NCI-H446 treated with DMSO at 0.1 percent for 48 hours (cell line): ENCODE data around the gene C14orf93.

Experiments used
- DNase-seq: peaks from one replicate; lab custom pipeline; 2025; lab: John Stamatoyannopoulos, UW

Gene C14orf93

GRCh38 chr14:23045419-23046357 lies 35.7 kb upstream of the C14orf93 start:
- DNase-seq: no peak

DNA sequence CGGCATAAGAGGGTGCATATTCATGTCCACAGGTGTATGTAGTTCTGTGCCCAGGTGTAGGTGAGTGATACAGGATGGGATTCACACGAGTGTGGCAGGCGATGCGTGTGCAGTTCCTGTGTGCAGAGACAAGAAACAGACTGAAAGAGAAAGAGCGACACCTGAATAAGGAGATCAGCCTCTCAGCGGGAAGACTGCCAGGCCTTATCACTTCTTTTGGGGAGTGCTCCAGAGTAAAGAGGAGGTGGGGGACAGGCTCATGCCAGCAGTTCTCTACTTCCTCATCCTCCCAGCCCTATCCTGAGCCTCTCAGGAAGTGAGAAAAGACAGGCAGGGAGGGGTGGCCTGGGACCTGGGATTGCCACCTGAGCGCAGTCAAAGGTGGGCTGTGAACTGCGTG lies 34.9 kb upstream of the C14orf93 start:
- no peak for DNase-seq

GRCh38 chr14:23043754-23044153 lies 33.8 kb upstream of the C14orf93 start:
- DNase-seq: no peak

DNA sequence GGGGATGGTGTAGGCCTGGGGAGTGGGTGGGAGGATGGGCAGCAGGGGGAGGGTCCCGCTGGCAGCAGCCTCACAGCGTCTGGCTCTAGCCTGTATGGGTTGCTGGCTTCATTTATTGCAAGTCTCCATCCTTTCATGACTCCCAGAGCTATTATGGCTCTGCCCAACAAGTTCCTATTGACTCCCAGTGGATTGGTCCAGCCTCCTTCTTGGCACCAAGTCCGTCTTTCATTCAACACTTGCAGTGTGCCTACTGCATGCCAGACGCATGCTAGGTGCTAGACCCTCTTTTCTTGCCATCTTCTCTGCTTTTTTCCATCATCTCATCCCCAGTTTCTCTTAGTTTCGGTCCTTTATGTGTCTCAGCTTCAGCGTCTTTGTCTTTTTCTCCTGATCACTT lies 33.2 kb upstream of the C14orf93 start:
- DNase-seq: no peak

DNA sequence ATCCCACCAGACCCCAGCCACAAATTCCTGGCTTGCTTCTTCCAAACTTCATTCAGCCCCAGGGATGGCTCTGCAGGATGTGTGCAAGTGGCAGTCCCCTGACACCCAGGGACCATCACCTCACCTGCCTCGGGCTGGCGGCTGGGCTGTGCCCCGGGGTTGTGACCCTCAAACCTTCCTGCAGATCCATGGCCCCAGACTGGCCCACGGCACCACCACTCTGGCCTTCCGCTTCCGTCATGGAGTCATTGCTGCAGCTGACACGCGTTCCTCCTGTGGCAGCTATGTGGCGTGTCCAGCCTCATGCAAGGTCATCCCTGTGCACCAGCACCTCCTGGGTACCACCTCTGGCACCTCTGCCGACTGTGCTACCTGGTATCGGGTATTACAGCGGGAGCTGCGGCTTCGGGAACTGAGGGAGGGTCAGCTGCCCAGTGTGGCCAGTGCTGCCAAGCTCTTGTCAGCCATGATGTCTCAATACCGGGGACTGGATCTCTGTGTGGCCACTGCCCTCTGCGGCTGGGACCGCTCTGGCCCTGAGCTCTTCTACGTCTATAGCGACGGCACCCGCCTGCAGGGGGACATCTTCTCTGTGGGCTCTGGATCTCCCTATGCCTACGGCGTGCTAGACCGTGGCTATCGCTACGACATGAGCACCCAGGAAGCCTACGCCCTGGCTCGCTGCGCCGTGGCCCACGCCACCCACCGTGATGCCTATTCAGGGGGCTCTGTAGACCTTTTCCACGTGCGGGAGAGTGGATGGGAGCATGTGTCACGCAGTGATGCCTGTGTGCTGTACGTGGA lies 32.4 kb upstream of the C14orf93 start, which contains the start of gene PSMB11:
Gene PSMB11 (plus strand): TSS at position 51 of the 804 bp plus-strand sequence. CDS start 14 bp downstream, at position 65.
- DNase-seq: no peak

DNA sequence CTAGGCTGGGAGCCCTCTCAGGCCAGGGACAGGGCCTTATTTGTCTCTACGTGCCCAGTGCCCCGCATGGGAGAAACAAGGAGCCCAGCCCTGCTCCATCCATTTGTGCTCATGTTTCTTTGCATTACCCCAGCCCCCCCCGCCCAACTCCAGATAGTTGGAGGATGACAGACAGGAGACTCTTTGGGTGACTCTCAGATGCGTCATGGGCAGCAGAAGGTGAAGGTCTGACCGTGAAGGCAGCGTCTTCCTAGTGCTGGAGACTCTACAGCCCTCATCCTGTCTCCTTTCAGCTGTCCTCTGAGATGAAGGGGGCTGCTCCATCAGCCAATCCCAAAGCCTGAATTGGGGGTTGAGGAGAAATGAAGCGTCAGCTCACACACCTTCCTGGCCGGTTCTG lies 31.8 kb upstream of the C14orf93 start:
- no peak for DNase-seq

DNA sequence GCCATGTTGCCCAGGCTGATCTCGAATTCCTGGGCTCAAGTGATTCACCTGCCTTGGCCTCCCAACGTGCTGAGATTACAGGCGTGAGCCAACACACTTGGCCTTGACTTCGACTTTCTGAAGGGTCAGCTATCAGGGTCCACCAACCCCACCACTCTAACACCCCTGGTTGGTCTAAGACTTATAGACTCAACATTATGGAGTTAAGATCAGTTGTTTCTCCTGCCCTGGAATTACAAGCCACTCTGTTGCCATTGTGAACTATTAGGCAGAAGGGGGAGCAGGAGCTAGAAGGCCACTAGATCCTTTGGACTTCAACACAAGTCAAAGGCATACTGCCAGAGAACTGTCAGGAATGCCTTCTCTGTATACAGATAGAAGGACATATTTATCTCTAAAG lies 30.2 kb upstream of the C14orf93 start:
- no peak for DNase-seq

DNA sequence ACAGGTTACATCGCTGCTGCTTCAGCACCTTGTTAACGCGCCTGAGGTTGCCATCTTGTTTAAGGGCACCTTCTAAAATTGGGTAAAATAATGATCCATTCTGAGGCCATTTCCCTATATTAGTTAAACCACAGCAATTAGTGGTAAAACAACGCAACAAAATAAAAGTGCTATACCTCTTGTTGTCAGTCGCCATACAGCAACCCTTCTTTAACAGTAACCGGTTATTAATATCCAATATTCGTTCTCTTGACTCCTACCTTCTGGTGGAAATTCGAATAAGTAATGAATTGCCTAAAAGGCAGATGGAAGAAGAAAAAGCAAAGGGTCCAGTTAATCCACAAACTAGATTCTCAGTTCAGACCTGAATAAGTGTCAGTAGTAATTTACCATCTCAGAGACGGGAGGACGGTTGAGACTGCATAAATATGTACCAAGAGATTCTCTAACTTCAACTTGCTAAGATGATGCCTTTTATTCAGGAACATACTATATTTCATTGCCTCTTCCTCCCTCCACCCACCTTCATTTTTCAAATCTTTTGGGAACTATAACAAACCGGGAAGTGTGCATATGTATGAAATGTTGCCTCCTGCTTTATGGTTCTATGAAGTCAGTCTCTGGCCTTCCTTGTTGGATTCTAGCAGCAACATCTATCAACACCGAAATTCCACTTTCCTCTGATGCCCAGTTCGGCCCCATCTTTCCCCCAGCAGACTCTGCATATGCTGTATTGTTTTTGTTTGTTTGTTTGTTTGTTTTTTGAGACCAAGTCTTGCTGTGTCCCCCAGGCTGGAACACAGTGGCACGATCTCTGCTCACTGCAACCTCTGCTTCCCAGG lies 25.6 kb upstream of the C14orf93 start:
- DNase-seq: no peak

DNA sequence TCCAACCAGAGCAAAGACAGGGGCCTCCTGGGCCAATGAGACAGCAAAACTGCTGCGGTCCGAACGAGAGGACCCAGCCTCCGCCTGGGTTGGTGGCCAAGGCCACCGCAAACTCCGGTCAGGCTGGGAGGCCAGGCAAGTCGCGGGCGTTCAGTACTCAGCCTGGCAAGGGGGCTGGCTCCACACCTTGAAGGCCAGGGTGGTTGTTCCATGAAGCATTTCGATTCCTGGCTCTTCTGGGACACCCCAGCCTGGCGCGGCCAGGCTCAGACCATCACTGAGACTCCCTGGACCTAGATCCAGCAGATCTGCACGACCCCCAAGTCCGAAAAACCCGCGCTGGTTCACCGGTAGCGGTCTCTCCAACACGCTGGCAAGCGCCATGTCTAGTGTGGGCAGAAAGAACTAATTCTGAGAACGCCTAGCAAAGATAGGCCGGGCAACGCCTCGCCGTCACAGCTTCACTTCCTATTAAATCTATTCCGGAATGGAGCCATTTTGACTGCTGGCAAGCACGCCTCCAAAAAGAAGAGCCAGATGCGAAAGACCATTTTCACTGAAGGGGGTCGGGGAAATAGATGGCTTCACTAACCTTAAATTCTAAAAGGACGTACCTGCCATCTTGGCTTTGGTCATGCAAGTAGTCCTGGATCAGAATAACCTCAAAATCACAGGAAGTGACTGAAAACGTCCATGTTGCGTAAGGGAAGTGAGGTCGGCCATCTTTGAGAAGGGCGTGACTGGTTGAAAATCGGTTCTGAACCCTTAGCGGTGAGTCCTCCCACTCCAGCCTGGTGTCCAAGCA lies 24.8 kb upstream of the C14orf93 start, which contains the start of gene PSMB5:
Gene PSMB5 (minus strand): TSS at position 403 of the 805 bp plus-strand sequence. CDS start 19 bp downstream, at position 384.
- no peak for DNase-seq

- DNase-seq: no peak
Measured at GRCh38 chr14:23033801-23034497, 24.0 kb upstream of the C14orf93 start.

- no peak for DNase-seq
Measured at GRCh38 chr14:23033251-23033727, 23.3 kb upstream of the C14orf93 start.

GRCh38 chr14:23030936-23031335 lies 21.0 kb upstream of the C14orf93 start:
- DNase-seq: no peak

- DNase-seq: no peak
Measured at GRCh38 chr14:23028799-23029198, 18.9 kb upstream of the C14orf93 start.

- DNase-seq: no peak
Measured at GRCh38 chr14:23025151-23025814, 15.3 kb upstream of the C14orf93 start.

- no peak for DNase-seq
Measured at GRCh38 chr14:23024612-23025075, 14.7 kb upstream of the C14orf93 start.

GRCh38 chr14:23023795-23024152 lies 13.8 kb upstream of the C14orf93 start:
- no peak for DNase-seq

DNA sequence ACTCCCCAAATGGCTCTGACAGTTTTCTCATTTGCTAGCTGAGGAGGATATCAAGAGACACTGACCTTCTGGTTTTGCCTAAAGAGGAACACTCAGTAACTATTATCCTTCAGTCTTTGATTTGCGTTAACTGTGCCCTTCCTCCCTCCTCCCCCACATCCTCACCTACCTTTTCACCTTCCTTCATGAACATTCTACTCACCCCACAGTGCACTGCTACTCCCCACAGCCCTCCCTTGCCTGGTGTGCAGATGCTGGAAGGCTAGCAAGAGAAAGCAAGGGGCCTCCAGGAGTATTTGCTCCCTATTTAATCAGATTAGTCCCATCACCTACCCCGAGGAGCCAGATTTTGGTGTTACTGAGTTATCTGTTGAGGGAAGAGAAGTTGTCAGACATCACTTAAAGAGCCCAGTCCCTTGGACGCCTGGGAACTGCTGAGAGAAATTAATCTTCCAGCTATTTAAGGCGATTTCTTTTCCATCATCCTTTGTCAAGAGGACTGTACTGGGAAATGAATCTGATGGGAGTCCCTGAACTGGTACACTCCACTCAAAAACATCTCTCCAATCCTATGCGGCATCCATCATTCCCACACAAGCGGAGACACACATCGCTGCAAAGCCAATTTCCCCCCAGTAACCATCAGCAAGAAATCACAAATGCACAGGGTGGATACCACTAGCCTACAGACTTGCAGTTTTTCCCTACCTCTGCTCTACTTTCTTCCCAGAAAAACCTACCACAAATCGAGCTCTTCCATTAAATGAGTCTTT lies 13.3 kb upstream of the C14orf93 start:
- DNase-seq: no peak

GRCh38 chr14:23021889-23022442 lies 12.0 kb upstream of the C14orf93 start:
- DNase-seq: no peak
